K562 (cell line): Measurements from ENCODE around the gene SUPT20HL2. TPM values are rescaled to one million over a fixed set of nuclear protein-coding genes. Genes with fewer than 3 reads are reported as not detected.
"Not testable (repeated sequence)": the region's sequence is repeated elsewhere in the genome, so short reads cannot be mapped to it uniquely, and the experiment has no call there.

Source experiments
- ATAC-seq: fragments of 200-7000 bp; cut with Tn5 transposase; 3 replicates; pipeline ENCODE4 v1.9.1; 2020; ENCODE audit warnings: moderate library complexity
- BruUV-seq: library from RNA; stranded (reverse); fragments of 400-500 nt; replicated peaks from 2 replicates; lab custom pipeline; 2021; lab: Mats Ljungman, UMichigan
- CTCF ChIA-PET: fragments of 300-600 bp; formaldehyde crosslinking; extraction: SDS; loops from one replicate; lab custom pipeline; 2021; ENCODE audit warnings: low intra/inter-chr PET ratio; lab: Yijun Ruan, JAX
- POLR2A ChIA-PET: fragments of 300-600, 350-650 bp; sonication (Branson Sonifier 250); formaldehyde crosslinking; extraction: SDS; loops from one replicate; lab custom pipeline; 2021; ENCODE audit warnings: antibody characterized with exemption, inconsistent platforms; lab: Yijun Ruan, JAX
- DNase-seq, 4 experiments: peaks; one replicate each; pipeline versions ENCODE4 v3.0.0 to v3.0.0-alpha.2; 2011 to 2018; ENCODE audit warnings: low spot score in 3 of 4, mixed read lengths in 3 of 4; ENCODE audit errors: extremely low read depth in 1 of 4
- FAIRE-seq: peaks from 2 replicates; lab custom pipeline; 2011; peaks lifted over from hg19 to GRCh38; lab: Jason Lieb, UNC
- H2AFZ ChIP-seq: 2 replicates; pipeline ENCODE4 v1.6.0; 2011; ENCODE audit warnings: low read depth, low read length, control low read depth, inconsistent platforms
- H3K27ac ChIP-seq: fragments of 200-600 bp; 3 replicates; pipeline ENCODE4 v1.8.0; 2011; ENCODE audit warnings: low read depth, mild to moderate bottlenecking, control low read depth, inconsistent platforms, low read length, moderate library complexity, mixed read lengths; ENCODE audit errors: extremely low read depth
- H3K27me3 ChIP-seq, 2 experiments: fragments of 300-600 bp in 1 of 2; 2 replicates in 1 of 2; 3 replicates in 1 of 2; pipeline versions ENCODE4 v1.6.0 to v1.8.0; 2011; ENCODE audit warnings: inconsistent platforms in 2 of 2, low read length in 2 of 2, mild to moderate bottlenecking in 1 of 2, mixed read lengths in 1 of 2, moderate library complexity in 1 of 2; ENCODE audit not compliant: control insufficient read depth in 2 of 2, insufficient read depth in 2 of 2
- H3K36me3 ChIP-seq: fragments of 300-600 bp; 3 replicates; pipeline ENCODE4 v1.8.0; 2011; ENCODE audit warnings: mild to moderate bottlenecking, low read length, inconsistent platforms; ENCODE audit not compliant: control insufficient read depth, insufficient read depth
- H3K4me1 ChIP-seq, 2 experiments: fragments of 200-600 bp in 1 of 2; replicated peaks in 1 of 2; 2 replicates in 1 of 2; 3 replicates in 1 of 2; pipeline versions ENCODE4 v1.5.1 to v1.8.0; 2011; ENCODE audit warnings: inconsistent platforms in 2 of 2, low read length in 2 of 2, mild to moderate bottlenecking in 1 of 2, mixed read lengths in 1 of 2, moderate library complexity in 1 of 2; ENCODE audit not compliant: control insufficient read depth in 2 of 2, insufficient read depth in 2 of 2
- H3K4me2 ChIP-seq: 2 replicates; pipeline ENCODE4 v1.6.1; 2011; ENCODE audit warnings: low read length, control low read depth, inconsistent platforms, mixed read lengths; ENCODE audit not compliant: insufficient read depth
- H3K4me3 ChIP-seq: fragments of 200-600 bp; sonication (generic), shearing (Covaris generic); 2 replicates; pipeline ENCODE4 v1.5.1; 2016; ENCODE audit warnings: control low read depth, inconsistent platforms
- H3K79me2 ChIP-seq: fragments of 200-600 bp; 3 replicates; pipeline ENCODE4 v1.8.0; 2011; ENCODE audit warnings: low read length, inconsistent platforms; ENCODE audit not compliant: control insufficient read depth, insufficient read depth
- H3K9ac ChIP-seq, 2 experiments: 2 replicates each; pipeline versions ENCODE4 v1.6.0 to v1.6.1; 2011; ENCODE audit warnings: low read depth in 2 of 2, low read length in 2 of 2, control low read depth in 1 of 2, inconsistent platforms in 1 of 2, mild to moderate bottlenecking in 1 of 2, mixed read lengths in 1 of 2; ENCODE audit not compliant: insufficient read depth in 1 of 2
- H3K9me1 ChIP-seq: one replicate; pipeline ENCODE4 v1.6.0; 2011; ENCODE audit warnings: inconsistent platforms, mild to moderate bottlenecking, low read length, moderate library complexity; ENCODE audit not compliant: control insufficient read depth, insufficient read depth
- H3K9me3 ChIP-seq: replicated peaks from 2 replicates; pipeline ENCODE4 v1.5.1; 2011; ENCODE audit warnings: low read depth, low read length, inconsistent platforms; ENCODE audit not compliant: control insufficient read depth, insufficient read depth
- H4K20me1 ChIP-seq: replicated peaks from 2 replicates; pipeline ENCODE4 v1.6.1; 2011; ENCODE audit warnings: low read length, inconsistent platforms, mixed read lengths; ENCODE audit not compliant: control insufficient read depth, insufficient read depth
- POLR2G ChIP-seq: fragments of 200-400 bp; formaldehyde crosslinking; IDR thresholded peaks from 2 replicates; pipeline ENCODE4 v1.6.1; 2017; ENCODE audit warnings: low read depth, mild to moderate bottlenecking, antibody characterized with exemption, low read length, moderate library complexity
- TAF15 ChIP-seq: fragments of 200-400 bp; formaldehyde crosslinking; IDR thresholded peaks from 2 replicates; pipeline ENCODE4 v1.6.1; 2017; ENCODE audit warnings: mild to moderate bottlenecking, low read depth, low read length, moderate library complexity
- ZFP91 ChIP-seq: sonication (generic); formaldehyde crosslinking; IDR thresholded peaks from 2 replicates; pipeline ENCODE4 v1.8.0; 2022; ENCODE audit warnings: mild to moderate bottlenecking, missing genetic modification reagents
- WGBS: fragments of 100-300 bp; shearing (Covaris generic); methylation state at CpG from one replicate; pipeline ENCODE4 v1.1.6; 2016; ENCODE audit warnings: low coverage, mixed read lengths; ENCODE audit not compliant: insufficient coverage; ENCODE audit errors: missing lambda C conversion rate; 5-methylcytosine and 5-hydroxymethylcytosine counted together
- in situ Hi-C: fragments of 300-500 bp; cut with MboI; formaldehyde crosslinking; loops from 4 replicates; pipeline ENCODE4 v1.15.0; 2018; ENCODE audit warnings: inconsistent platforms, mixed read lengths
- intact Hi-C: fragments of 100-400 bp; cut with micrococcal nuclease; formaldehyde crosslinking; loops from 2 replicates; pipeline ENCODE4 v1.14.2; 2022
- polyA plus RNA-seq, 8 experiments: library from polyadenylated mRNA; depleted of rRNA in 4 of 8; stranded (reverse) in 5 of 8; unstranded in 3 of 8; fragments of >200 nt; fragmentation: Nextera tagmentation in 2 of 8; fragmentation: Illumina TruSeq in 1 of 8; extraction: Ambion mirVana in 2 of 8; extraction: Trizol in 1 of 8; gene quantifications; 2 replicates each; pipeline versions ENCODE4 v1.2.1 to v1.2.3, GENCODE V29; 2011 to 2014; ENCODE audit warnings: inconsistent platforms in 1 of 8, missing spikeins in 1 of 8
- total RNA-seq, 7 experiments: library from RNA; depleted of rRNA in 6 of 7; stranded (reverse); fragments of >200 nt in 6 of 7; fragmentation: Illumina TruSeq in 2 of 7; extraction: Trizol in 2 of 7; gene quantifications; 2 replicates each; pipeline versions ENCODE4 v1.2.1 to v1.2.3, GENCODE V29; 2011 to 2021; ENCODE audit warnings: low replicate concordance in 1 of 7

Gene SUPT20HL2
- total and polyA plus RNA-seq, 9 of the 15 experiments (the other 6 are each of a cell fraction or from before 2014, with no cell fraction given) = 0.04 TPM; not detected in 8

- TF ChIP-seq ZFP91 (CRISPR knock-in tag) = no peak
- TF ChIP-seq, all 486 proteins: peak for 0
Measured at GRCh38 chrX:24317567-24317966, 3.7 kb upstream of the SUPT20HL2 start (continued).

DNA sequence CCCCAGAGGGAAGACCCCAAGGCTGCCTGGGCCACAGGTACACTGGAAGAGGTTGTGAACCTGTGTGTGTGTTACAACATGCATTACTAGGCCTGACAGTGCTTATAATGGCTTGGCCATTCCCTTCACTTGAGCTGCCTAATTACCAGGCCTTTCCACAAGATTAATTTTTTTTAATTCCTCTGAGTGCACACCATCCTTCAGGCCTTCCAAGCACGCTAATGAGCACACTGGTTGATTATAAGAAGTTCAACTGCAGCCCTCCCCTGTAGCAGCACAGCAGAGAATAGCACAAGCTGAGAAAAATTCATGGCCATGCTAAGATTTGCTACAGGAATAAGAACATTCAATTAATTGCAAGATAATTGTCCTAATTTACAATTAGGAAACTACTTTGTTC is 2.2 kb upstream of the SUPT20HL2 start:
- H3K9me1 ChIP-seq = no peaks in the 10 kb centered on the region
- no peaks in the 10 kb centered on the region for H3K9me3 ChIP-seq
- no peak overlapping the region for H3K4me3 ChIP-seq
- FAIRE-seq = no peak
- no peaks in the 10 kb centered on the region for H4K20me1 ChIP-seq
- no TSS peak for BruUV-seq
- 0% methylated on average over 1 of the region's 1 CpG for WGBS
- CTCF ChIA-PET = no interaction called here
- no peak overlapping the region for H3K9ac ChIP-seq
- POLR2A ChIA-PET = interaction anchor here (0.8 kb wide), 1 partner anchor 10 kb away, joined by 3 read pairs; no protein-coding TSS in a partner anchor
- ATAC-seq = no peak
- H3K36me3 ChIP-seq = no peaks in the 10 kb centered on the region
- H3K4me2 ChIP-seq = no peak overlapping the region
- in situ Hi-C loops (no loop called here), intact Hi-C loops (no loop called here)
- TF ChIP-seq POLR2G (no peak), TAF15 (no peak)
- H3K79me2 ChIP-seq = no peaks in the 10 kb centered on the region
- peaks cover 2 to 23% of the 10 kb centered on the region in 2 experiments; a peak in 4 of 5 replicates for H3K27me3 ChIP-seq
- H3K4me1 ChIP-seq = peaks cover 0 to 4% of the 10 kb centered on the region in 2 experiments; a peak in 1 of 5 replicates
- H3K27ac ChIP-seq = no peak overlapping the region
- H2AFZ ChIP-seq = no peak overlapping the region
- DNase-seq = no peak

GRCh38 chrX:24312249-24312607 is 1.6 kb downstream of the SUPT20HL2 start:
- ATAC-seq, POLR2A ChIA-PET, CTCF ChIA-PET, H3K9ac ChIP-seq, FAIRE-seq, H3K36me3 ChIP-seq, intact Hi-C loops, H3K4me3 ChIP-seq, in situ Hi-C loops, H4K20me1 ChIP-seq, DNase-seq, H3K9me3 ChIP-seq, H3K4me1 ChIP-seq, H3K4me2 ChIP-seq, H2AFZ ChIP-seq, H3K9me1 ChIP-seq, H3K79me2 ChIP-seq, H3K27ac ChIP-seq, BruUV-seq: not testable (repeated sequence)
- 0% methylated on average over 1 of the region's 6 CpGs for WGBS
- peaks cover 2 to 29% of the 10 kb centered on the region in 2 experiments; a peak in 4 of 5 replicates for H3K27me3 ChIP-seq

GRCh38 chrX:24311507-24312248 is 2.2 kb downstream of the SUPT20HL2 start:
- H3K9ac ChIP-seq, ATAC-seq, H3K79me2 ChIP-seq, H3K4me3 ChIP-seq, FAIRE-seq, H3K36me3 ChIP-seq, H3K9me3 ChIP-seq, H3K9me1 ChIP-seq, H3K4me1 ChIP-seq, DNase-seq, H3K27ac ChIP-seq, H4K20me1 ChIP-seq, H2AFZ ChIP-seq, in situ Hi-C loops, intact Hi-C loops, H3K4me2 ChIP-seq, CTCF ChIA-PET, BruUV-seq: not testable (repeated sequence)
- H3K27me3 ChIP-seq = peaks cover 2 to 29% of the 10 kb centered on the region in 2 experiments; a peak in 4 of 5 replicates
- WGBS = 2% methylated on average over 14 of the region's 22 CpGs
- POLR2A ChIA-PET = interaction anchor here (0.8 kb wide), 1 partner anchor 700 kb away, joined by 3 read pairs; no protein-coding TSS in a partner anchor
